Urothelium cell line (cell line): ENCODE results near the gene TTYH2.
A peak's percentile ranks its signal among the peaks of the same experiment; 100 is the strongest.
"Not testable (repeated sequence)": the region's sequence is repeated elsewhere in the genome, so short reads cannot be mapped to it uniquely, and the experiment has no call there.

ENCODE experiments used
- DNase-seq: peaks from one replicate; pipeline ENCODE4 v3.0.0; 2011; ENCODE audit warnings: low spot score, mixed read lengths
- FAIRE-seq: peaks from 2 replicates; lab custom pipeline; 2011; peaks lifted over from hg19 to GRCh38; lab: Jason Lieb, UNC

The TTYH2 gene, protein sequence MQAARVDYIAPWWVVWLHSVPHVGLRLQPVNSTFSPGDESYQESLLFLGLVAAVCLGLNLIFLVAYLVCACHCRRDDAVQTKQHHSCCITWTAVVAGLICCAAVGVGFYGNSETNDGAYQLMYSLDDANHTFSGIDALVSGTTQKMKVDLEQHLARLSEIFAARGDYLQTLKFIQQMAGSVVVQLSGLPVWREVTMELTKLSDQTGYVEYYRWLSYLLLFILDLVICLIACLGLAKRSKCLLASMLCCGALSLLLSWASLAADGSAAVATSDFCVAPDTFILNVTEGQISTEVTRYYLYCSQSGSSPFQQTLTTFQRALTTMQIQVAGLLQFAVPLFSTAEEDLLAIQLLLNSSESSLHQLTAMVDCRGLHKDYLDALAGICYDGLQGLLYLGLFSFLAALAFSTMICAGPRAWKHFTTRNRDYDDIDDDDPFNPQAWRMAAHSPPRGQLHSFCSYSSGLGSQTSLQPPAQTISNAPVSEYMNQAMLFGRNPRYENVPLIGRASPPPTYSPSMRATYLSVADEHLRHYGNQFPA

DNA sequence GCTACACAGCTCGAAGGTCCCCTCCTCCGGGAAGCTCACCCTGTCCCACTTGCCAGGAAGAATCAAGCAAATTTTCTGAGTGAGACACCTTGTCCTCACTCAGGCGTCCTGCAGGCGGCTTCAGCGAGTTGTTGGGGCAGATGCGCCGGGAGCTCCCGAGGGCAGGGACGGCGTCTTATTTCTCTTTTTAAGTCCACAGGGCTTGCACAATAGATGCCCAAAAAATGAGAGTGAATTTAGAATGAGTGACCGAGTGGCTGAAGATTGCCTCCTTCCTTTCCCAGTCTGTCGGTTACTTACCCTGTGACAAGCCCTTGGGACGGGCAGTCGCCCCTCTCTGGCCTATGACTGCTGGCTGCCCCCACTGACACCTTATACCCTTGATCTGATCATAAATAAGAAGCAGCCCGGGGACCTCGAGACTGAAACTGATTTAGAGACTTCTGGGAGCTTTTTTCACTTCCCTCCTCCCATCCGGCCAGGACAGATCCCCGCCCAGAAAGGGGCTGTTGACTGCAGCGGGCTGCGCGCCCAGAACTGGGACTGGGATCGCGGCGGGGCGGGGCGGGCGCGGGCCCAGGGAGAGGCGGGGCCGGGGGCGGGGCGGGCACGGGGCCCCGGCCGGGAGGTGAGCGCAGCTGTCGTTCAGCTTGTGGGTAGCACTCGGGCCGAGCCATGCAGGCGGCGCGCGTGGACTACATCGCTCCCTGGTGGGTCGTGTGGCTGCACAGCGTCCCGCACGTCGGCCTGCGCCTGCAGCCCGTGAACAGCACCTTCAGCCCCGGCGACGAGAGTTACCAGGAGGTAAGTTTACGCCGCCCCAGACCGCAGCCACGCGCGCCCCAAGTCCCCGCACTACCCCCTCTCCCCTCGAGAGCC is at the start of gene TTYH2:
TTYH2 (plus strand) TSS at position 659 of the 879 bp plus-strand sequence; CDS start at position 676, 17 bp downstream.
- DNase-seq (peak; percentile 93), FAIRE-seq (peak; percentile 58)

DNA sequence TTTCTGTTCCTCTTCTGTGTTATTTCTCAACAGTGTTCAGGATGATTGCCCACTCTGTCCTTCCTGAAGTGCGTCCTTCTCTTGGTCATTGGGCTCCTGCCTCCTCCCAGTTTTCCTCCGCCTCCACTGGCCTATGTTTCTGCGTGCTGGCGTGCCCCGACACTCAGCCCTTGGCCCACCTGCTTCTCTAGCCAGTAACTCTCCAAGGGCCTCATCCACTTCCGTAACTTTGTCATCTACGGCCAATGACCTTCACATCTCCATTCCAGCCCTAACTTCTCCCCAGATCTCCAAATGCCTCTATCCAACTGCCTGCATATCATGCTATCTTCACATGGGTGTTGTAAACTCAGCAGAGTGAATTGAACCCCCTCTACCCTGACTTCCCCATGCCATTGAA is 49.5 kb upstream of the TTYH2 start:
- FAIRE-seq = no peak
- no peak for DNase-seq

DNA sequence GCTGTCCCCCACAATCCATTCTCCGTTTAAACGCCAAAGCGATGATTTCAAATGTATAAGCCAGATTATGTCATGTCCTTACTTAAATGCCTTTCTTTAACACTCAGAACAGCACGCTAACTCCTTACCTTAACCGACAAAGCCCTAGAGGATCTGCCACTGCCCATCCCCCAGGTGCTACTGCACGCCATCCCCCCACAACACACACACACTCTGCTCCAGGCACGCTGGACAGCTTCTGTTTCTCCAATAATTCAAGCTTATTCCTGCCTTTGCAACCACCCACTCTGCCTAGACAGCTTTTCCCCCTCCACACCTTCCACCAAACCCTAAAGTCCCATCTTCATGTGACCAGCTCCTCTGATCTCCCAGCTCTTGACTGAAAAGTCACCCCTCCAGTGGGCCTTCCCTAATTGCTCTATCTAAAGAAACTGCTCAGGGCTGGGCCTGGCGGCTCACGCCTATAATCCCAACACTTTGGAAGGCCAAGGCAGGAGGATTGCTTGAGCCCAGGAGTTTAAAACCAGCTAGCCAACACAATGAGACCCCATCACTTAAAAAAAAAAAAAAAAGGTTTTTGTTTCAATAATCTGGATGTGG is 48.8 kb upstream of the TTYH2 start:
- FAIRE-seq (no peak), DNase-seq (no peak)

DNA sequence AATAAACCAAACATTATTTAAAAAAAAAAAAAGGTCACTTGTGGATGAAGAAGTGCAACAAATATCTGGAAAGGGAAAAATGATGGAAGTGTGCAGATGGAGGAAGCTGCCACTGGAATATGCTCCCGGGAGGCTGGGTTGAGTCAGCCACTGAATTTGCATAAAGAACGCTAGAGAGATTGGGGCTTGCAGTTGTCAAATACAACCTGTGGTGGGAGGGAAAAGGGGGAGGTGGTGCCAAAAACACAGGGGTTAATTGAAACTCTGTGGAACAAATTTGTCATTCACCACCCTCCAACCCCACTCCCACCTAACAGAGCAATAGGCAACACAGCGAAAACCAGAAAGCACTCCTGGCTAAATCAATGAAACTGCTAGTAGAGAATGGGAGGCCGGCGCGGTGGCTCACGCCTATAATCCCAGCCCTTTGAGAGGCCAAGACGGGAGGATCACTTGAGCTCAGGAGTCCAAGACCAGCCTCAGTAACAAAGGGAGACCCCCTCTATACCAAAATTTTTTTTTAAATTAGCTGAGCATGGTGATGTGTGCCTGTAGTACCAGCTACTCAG is 47.5 kb upstream of the TTYH2 start:
- FAIRE-seq (no peak), DNase-seq (no peak)

DNA sequence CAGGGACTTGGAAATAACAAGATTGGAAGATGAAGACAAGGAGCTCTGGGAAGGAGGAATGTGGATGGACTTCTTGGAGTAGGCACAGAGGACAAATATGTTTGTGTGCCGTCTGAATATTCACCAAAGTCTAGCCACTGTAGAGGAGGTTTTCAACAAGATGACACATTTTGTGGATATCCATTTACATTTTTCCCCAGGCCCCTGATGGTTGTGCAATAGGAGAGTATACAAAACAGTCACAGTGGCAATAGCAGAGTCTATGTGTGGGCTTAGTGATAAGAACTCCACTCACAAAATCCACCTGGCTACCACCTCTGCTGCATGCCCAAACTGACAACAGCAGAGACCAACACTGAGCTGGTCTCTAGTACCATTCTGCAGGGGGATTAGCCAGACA is 42.4 kb upstream of the TTYH2 start:
- DNase-seq = no peak
- FAIRE-seq = no peak

DNA sequence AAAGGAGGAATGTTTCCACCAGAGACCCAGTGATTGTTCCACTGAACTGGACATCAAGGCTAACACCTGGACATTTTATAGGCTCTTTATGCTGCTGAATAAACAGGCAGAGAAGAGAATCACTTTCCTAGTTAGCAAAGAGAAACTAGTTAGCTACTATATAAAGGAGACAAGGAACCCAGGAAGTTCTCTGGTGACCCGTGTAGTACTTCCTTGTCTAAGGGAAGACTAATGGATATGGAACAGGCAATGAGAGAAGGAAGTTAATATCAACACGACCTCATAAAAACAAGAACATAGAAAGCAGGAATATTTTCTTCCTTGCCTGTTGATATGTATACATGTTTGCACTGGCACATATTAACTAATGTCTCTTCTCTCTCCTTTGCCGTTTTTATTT is 40.7 kb upstream of the TTYH2 start:
- no peak for DNase-seq
- no peak for FAIRE-seq

DNA sequence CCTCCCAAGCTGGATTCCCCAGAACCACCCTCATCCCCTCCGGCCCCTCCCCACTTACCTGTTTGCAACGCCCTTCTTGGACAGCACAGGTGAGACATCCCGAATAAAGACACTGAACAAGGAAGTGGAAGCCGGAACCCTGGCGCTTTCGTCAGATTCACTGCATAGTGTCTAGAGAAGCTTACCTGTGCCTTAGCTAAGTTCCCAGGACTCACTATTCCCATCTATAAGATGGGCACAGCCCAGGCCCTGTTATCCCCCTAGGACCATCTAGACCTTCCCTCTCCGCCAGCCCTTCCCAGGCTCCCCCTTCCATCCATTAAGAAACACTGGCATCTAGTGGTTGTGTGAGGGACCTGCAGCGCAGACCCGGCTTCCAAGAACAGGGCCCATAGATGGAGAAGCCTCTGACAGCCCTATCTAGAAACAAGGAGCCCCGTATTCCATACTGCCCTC is 36.8 kb upstream of the TTYH2 start:
- DNase-seq (peak; percentile 84), FAIRE-seq (no peak)

DNA sequence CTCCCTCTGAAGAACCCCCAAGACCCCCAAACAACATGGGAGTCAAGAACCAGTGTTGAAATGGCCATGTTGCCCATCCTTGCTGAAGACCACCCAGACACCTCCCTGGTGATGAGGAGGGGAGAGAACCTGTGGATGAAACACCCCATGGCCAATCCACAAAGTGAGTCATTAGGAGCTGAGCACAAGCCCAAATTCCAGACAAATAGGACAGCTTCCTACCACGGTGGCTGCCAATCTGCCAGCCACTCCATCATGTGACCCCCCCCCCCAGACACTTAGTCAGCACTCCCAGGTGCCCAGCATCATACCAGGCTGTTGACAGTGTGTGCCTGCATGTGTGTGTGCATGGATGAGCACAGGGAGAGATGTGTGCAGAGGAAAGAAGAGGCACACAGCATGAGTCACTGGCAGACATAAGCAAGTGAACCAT is 36.3 kb upstream of the TTYH2 start:
- FAIRE-seq = peak; percentile 74
- DNase-seq = peak; percentile 83

DNA sequence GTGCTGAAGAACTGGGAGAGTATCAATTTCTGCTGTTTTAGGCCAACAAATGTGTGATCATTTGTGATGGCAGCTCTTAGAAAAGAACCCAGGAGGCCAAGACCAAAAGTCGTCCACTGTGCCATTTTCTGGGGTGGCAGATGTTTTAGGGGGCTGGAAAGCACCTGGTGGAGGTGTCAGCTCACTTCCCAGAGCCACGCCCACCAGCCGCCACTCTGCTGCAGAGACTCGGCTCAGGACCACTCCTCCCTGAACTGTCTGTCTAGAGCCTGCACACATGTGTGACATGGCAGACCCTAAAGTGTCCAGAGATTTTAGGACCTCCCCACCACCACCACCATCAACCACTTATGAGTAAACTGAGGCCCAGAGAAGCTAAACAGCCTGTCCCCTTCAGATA is 33.8 kb upstream of the TTYH2 start:
- FAIRE-seq (no peak), DNase-seq (no peak)

DNA sequence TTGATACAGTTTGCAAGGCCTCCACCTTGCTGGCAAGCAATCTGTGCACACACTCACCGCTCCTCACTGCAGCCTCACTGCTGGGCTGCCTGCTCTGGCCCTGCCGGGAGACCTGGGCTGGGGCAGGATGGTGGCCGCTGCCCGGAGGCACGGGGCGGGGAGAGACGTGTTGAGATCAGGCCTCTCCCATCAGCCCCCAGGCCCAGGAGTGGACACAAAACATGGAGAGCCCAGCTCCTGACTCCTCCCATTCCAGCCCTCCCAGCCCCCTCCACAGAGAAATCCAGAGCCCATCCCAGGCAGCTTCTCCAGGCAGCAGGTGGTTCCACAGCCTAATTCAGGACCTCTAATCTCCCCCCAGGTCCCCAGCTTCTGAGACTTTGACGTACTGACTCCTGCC is 33.0 kb upstream of the TTYH2 start:
- FAIRE-seq (no peak), DNase-seq (no peak)

DNA sequence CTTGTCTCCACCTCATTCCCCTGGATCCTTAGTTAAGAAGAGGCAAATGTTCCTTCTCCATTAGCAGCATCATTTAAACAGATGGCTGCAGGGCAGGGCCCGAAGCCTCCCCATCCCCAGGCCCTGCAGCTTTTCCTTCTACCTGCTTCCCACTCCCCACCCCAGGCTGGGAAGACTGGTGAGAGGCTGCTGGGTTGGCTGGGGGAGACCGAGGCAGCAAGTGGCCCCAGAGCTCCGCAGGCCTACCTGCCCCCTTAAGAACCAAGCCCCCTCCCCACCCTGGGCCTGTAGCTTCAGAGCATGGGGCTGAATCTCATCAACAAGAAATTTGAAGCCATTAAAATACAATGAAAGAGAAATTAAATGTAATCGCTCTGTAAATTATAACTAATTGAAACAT is 32.0 kb upstream of the TTYH2 start:
- DNase-seq (no peak), FAIRE-seq (no peak)

DNA sequence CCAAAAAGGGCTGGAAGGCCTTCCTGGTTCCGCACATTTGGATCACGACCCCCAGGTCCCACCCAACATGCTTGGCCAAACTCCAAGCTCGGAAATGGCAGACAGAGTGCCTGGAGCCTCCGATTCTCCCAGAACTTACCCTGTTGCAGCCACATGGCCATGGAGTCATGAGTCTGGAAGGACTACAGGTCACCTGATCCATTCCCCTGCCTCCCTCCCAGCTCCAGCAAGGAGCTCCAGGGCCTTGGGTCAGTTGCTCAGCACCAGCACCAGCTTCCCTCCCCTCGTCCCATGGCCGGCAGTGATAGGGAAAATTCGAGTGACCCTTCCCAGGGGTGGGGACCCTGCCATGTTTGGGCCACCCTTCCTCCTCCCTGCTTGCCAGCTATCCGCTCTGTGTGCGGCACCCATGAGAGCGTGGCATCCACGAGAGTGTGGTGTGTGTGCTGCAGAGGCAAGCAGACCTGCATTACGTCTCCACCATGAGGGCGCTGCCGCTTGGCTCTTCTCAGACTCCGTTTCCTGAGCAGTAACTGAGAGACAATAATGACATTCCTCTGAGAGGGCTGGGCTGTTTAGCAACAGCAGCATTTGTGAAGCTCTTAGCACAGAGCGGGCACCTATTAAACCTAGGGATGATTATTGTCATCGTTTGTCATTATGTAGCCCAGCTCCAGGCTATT is 31.2 kb upstream of the TTYH2 start:
- DNase-seq (no peak), FAIRE-seq (peak; percentile 63)

DNA sequence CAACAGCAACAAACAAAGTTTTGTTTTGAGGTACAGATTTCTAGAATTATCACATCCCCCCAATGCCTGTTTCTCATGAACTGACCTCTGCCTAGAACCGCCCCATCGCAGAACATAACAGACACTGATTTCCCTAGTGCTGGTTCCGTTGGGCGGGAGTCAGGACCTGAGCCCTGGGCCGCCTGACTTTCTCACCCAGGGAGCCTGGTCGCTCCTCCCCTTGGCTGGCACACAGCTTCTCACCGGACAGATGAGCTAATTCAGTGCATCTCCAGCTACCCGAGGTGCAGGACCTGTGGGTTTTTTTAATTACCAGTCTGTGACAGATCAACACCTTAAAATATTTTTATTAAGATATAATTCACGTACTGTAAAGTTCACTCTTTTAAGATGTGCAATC is 30.0 kb upstream of the TTYH2 start:
- DNase-seq (no peak), FAIRE-seq (no peak)

DNA sequence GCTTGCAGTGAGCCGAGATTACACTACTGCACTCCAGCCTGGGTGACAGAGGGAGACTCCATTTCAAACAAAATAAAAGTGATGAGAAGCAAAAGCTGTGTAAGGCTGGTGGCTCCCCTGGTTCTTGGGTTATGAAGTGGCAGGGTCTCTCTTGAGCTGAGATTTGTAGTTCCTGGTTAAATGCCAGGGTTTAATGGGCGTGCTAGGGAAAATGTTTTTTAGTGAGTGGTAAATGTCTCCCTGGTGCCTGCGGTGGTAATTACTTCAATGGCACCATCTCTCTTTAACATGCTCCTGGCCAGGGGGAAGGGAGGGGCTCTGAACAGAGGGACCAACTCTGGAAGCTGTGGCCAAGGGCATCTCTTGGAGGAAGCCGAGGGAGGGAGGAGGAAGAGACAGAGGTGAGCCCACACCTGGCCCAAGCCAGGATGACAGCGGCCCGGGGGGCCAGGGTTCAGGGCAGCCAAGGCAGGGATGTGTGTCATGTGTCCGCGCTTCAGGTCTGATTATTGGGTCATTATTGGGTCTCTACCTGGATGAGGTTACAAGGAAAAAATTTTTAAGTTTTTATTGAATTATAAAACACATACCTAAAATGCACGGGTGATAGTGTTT is 27.7 kb upstream of the TTYH2 start:
- DNase-seq (no peak), FAIRE-seq (no peak)

DNA sequence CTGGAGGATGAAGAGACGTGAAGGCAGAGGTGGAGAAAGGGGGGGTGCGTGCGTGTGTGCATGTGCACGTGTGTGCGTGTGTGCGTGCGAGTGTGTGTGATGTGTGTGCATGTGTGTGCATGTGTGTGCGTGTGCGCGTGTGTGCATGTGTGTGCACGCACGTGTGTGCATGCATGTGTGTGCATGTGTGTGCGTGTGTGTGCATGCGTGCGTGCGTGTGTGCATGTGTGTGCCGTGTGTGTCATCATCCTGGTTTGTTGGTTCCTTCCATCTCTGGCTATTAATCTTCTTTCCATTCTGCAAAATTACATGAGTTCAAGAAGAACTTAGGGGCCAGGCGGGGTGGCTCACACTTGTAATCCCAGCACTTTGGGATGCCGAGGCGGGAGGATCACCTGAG is 26.9 kb upstream of the TTYH2 start:
- no peak for DNase-seq
- FAIRE-seq = peak; percentile 98

DNA sequence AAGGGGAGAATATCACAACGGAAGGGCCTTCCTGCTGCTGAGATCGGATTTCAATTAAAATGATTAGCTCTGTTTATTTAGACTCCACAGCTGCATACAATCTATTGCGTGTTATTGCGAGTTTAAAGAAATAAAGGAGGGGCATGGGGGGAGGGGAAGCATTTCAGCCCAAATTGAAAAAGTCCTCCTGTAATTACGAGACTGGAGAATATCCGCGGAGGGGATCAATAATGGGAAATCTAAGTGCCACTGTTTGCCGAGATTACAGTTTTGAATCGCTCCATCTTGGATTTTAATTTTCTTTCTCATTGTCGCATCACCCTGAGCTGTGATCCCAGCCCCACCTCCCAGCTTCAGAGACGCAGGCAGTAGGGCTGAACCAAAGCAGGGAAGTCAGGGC is 25.6 kb upstream of the TTYH2 start:
- DNase-seq = no peak
- no peak for FAIRE-seq

DNA sequence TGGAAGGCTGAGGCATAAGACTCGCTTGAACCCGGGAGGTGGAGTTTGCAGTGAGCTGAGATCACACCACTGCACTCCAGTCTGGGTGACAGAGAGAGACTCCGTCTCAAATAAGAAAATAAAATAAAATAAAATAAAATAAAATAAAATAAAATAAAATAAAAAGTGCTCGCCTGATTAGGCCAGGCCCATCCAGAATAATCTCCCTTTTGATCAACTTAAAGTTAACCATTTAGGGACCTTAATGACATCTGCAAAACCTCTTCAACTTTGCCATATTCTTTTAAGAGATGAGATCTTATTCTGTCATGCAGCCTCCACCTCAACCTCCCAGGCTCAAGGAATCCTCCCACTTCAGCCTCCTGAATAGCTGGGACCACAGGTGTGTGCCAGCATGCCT is 24.7 kb upstream of the TTYH2 start:
- DNase-seq, FAIRE-seq: not testable (repeated sequence)

DNA sequence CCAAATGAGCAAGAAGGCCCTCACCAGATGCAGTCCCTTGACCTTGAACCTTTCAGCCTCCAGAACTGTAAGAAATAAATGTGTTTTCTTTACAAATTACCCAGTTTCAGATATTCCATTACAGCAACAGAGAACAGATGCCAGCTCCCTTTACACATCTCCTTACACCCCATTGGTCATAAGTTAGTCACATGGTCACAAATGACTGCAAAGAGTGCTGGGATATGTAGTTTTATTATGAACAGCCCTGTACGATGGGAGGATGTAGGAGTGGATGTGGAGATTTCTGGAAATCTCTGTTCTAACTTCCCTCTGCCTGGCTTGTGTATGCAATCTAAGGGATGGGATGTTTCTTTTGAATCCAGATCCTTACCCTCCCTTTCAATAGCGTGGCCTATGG is 23.2 kb upstream of the TTYH2 start:
- DNase-seq (peak; percentile 59), FAIRE-seq (no peak)

DNA sequence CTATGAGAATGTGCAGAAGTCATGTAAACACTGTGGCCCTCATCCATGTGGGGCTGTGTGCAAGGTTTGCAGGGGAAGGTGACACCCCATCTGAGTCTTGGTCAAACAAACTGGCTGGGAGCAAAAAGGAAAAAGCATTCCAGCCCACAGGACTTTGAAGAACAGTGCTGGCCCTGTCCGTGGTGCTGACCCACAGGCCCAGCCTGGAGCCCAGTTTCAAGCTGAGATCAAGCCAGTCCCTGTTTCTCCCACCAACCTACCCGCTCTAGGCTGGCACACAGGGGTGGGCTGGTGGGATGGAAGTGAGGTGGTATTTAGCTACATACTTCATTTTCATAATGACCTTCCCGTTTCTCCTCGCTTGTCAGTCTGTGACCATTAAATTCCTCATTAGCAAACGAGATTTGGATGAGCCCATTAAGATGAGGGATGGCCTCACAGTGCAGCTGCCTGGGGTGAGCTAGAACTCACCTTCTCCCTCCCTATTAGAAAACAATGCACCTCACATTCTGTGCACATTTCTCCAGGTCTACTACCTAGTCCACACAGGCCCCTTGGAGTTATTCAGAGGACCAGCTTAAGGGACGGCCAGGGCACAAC is 22.5 kb upstream of the TTYH2 start:
- FAIRE-seq (peak; percentile 73), DNase-seq (peak; percentile 54)
